Measurements from ENCODE around the gene UQCC2.

Gene UQCC2

GRCh38 chr6:33658982-33659689 lies 52.4 kb downstream of the UQCC2 start:
- DNase-seq (ENCODE audit: low read depth in 2 of 3, low spot score in 1 of 3) = no peak

- DNase-seq (ENCODE audit: low read depth in 2 of 3, low spot score in 1 of 3) = no peak
These were observed 54.7 kb downstream of the UQCC2 start for GRCh38 chr6:33656844-33657243.

GRCh38 chr6:33654831-33655554 lies 56.5 kb downstream of the UQCC2 start:
- no peak for DNase-seq (ENCODE audit: low read depth in 2 of 3, low spot score in 1 of 3)

GRCh38 chr6:33652002-33652401 lies 59.5 kb downstream of the UQCC2 start:
- DNase-seq (ENCODE audit: low read depth in 2 of 3, low spot score in 1 of 3) = no peak

GRCh38 chr6:33651403-33651802 lies 60.1 kb downstream of the UQCC2 start:
- DNase-seq (ENCODE audit: low read depth in 2 of 3, low spot score in 1 of 3) = no peak

Measured in stimulated activated CD4-positive, alpha-beta T cell treated with anti-CD3 and anti-CD28 coated beads, Interleukin-12 subunit alpha, Interleukin-12 subunit beta, amount 100 ng/mL, for 48 hours (primary cell).